NCI-H524 treated with DMSO at 0.1 percent for 48 hours (cell line): ENCODE data around the gene YBX2.
A peak's percentile ranks its signal among the peaks of the same experiment; 100 is the strongest.

Experiments used
- DNase-seq: peaks from one replicate; lab custom pipeline; 2025; lab: John Stamatoyannopoulos, UW

Gene YBX2

DNA sequence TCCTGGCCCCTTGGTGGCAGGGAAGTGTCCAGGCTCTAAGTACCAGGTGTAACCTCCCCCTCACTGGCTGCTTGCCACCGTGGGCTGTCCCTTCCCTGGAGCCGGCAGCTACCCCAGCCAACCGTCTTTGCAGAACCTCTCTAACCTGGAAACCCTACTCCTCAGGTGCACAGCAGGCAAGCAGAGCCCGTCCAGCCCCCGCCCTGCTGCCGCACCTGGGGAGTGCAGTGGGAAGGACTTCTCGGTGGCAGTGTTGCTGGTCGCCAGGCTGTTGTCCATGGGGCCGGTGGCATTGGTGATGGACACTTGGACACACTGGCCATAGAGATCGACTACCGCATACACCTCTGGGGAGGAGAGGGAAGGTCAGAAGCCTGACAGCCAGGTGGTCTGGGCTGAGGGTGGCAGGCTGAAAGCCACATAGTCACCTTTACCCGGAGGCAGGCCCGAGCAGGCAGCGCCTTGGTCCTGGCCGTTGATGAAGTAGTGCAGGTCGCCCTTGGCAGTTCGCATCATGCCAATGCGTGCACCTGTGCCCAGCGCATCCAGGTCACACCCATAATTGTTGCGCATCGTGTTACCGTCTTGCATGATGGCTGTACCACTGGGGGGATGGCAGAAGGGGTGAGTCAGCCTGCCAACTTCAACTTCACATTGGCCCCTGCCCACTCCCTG, 28.2 kb upstream of the YBX2 start:
- no peak for DNase-seq

DNA sequence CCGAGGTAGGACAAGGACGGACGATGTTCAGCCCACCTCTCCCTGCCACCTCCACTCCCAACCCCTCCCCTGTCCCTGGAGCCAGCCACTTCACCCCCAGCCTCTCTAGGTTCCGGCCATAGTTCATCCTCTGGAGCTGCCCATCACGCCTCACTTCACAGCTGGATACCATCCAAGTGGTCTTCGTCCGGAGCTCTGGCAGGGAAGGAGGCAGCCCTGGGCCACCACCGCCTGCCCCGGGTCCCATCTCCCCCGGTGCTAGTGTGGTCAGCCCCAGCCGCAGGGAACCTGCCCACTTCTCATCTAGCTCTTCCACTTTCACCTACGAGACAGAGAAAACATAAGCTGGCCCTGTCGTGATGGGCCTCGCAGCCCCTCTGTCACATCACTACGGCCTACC, 27.0 kb upstream of the YBX2 start:
- DNase-seq: no peak

DNA sequence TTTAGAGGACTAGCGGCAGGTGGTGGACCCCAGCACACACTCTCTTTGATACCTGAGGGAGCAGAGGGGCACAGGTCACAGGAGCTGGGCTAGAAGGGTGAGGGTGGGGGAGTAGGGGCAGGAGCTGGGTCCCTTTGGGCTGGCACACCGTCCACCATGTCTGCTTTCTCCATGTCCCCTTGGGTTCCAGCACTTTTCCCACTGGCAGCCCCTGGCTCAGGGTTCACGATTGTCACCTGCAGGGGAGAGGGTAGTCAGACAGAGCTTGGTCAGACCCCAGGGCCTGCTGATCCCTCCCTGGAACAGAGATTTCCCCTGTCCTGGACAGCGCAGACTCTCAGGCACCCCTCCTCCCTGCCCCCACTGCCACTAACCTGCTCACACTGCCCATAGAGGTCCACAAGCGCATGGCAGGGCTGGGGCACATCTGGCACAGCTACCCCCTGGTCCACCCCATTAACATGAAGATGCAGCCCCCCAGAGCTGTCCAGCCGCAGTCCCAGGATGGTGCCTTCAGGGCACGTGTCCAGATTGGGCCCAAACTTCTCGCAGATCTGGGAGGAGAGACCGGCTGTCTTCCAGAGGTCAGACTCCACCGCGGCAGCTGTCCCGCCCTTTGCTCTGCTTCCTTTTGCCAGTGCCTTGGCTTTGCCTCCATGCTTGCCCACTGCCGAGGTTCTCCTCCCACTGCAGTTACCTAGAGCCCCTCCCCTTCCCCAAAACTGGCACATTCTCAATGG, 23.9 kb upstream of the YBX2 start:
- DNase-seq: no peak

DNA sequence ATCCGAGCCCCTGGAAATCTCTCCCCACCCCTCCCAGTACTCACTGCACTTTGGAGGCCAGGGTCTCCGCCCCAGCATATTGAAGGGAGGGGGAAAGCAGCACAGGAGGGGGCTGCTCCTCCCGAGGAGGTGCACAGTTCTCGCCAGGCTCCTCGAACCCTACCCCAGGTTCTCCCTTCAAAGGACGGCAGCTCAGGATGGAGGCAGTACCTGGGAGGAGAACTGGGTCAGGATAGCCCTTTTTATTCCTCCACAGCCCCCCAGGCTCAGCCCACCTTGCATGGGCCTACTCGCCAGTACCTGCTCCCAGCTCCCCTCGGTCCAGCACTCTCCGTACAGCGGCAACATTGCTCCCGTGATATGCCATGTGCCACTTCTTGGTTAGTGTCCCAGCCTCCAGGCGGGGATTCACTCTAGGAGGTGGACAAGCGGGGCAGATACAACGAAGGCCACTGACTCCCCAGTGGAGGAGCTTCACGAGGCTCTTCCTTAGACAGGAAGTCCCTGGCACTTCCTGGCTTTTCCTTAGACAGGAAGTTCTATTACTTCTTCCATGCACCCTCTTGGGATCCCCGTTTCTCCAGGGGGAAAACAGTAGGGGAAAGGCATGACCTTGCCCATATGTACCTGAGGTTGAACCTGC, 22.8 kb upstream of the YBX2 start:
- no peak for DNase-seq

DNA sequence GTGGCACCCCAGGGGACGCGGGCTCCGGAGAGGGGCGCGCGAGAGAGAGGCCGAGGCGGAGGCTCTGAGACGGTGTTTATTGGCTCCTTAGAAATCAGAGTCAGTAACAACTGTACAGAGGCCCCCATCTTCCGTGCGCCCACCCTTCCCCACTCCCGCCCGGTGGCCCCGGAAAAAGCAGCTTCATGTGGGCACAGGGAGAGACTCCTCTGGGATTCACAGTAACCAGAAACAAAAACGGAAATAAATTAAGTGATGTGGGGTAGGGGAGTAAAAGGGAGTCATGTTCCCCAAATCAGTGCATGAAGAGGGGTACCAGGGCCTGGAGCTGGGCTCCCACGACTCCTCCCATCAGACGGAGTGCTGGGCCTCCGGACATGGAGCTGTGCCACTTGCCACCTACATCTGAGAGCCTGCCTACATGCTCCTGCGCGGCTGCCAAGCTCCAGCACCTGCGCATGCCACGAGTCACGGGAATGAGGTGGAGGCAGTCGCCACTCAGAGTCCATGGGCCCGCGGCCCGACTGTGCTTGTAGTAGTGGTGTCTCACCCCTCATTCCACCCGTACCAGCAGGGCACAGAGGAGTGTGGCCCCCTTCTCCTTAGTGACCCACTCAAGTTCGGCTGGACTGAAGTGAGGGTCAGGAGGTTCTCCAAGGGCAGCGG, 21.3 kb upstream of the YBX2 start:
- DNase-seq: no peak

DNA sequence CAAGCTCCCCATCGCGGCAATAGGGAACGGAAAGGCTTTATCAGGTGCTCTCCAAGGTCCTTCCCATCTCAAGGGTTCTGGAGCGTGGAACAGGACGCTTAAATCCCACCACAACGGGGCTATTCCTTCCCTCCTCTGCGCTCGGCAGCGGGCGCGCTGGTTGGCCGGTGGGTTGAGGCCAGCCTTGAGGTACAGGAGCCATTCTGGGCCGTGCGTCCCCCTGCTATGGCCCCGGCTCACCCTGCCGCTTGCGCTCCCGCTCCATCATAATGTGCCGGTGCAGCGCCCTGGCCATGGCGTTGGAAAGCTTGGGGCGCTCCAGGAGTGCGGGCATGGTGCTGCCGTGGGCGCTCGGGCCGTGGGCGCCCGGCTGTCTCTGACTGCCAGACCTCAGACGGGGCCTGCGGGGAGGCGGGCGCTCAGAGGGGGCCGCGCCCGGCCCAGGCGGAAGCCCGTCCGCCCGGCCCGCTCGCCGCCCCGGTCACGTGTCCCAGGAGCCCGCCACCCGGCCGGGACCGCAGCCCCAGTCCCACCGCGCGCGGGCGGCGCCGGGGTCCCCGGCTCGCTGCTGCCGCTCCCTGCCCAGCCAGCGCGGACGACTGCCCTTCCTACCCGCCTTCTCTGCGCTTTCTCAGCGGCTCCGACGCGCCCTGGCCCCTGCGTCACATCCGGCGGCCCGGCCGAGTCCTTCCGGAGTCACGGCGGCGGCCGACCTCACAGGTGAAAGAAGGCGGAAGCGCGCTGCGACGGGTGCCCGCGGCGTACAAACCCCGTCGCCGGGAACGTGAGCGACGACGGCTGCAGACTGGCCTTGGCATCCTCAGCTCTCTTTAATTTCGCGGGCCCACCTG, 20.5 kb upstream of the YBX2 start, which contains the start of gene GPS2:
Gene GPS2, minus strand, starts transcription at position 642 of the 851 bp plus-strand sequence. Its CDS starts 308 bp downstream, at position 334.
- DNase-seq: no peak

DNA sequence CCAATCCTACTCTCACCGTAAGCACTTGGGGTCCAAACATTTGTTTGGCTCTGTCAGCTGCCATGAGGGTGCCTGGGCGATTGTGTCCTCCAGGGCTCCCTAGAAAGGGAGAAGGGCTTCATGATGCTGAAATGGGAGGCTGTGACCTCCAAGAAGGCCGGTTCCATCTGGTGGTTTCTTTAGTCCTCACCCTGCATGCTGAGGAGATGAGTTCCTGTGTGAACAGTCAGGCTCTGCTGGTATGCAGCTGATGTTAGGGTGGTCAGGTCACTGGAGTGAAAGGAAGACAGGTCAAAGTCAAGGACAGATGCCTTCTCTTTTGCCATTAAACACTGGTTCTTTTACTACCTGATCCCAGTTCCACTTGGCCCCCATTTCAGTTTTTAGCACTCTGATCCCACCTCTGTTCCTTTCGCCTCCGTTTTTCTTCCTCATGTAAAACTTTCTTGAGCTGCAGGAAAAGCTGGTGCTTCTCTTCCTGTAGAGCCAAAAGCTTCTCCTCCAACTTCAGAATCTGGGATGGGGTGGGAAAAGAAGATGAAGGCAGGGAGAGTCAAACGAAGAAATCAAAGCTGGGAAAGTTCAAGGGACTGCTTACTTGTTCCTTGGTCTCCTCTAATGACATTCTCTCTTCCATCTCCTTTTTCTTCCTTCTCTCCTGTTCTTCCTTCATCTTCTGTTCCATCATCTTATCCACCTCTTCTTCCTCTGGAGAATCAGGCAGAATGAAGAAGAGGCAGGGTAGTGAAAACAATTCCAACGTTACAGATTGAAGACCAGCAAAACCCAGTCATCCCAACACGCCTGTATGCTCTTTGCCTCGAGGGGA, 19.7 kb upstream of the YBX2 start:
- no peak for DNase-seq

DNA sequence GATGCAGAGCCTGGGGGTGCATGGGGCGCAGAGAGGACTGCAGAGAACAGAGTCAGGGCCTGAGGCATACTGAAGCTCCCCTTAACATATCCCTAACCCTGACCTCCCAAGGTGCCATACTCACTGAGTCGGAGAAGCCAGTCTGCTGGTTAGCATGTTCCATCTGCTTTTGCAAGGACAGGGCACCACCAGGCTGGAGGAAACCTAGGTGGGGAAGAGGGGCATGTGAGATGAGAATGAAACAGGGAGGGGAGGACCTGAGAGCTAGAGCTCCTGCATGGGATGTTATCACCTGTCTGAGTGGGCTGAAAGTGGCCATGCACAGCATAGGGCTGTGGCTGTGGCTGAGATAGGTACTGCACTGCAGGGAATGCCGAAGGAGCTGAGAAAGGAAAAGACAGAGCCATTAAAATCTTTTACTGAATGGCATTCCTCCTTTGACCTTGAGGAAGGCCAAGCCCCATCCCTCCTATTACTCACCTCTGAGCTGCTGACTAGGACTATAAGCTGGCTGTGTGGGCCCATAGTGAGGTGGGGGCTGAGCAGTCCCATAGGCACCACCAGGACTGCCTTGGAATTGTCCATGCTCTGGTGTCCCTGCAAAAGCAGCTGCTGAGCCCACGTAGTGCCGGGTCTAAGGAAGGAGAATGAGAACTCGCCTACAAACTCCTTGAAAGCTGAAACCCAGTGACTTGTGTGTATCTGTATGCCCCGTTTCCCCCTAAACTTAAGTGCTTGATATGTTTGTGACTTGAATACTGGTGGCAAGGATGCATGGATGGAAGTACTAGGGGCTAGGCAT, 18.9 kb upstream of the YBX2 start:
- no peak for DNase-seq

DNA sequence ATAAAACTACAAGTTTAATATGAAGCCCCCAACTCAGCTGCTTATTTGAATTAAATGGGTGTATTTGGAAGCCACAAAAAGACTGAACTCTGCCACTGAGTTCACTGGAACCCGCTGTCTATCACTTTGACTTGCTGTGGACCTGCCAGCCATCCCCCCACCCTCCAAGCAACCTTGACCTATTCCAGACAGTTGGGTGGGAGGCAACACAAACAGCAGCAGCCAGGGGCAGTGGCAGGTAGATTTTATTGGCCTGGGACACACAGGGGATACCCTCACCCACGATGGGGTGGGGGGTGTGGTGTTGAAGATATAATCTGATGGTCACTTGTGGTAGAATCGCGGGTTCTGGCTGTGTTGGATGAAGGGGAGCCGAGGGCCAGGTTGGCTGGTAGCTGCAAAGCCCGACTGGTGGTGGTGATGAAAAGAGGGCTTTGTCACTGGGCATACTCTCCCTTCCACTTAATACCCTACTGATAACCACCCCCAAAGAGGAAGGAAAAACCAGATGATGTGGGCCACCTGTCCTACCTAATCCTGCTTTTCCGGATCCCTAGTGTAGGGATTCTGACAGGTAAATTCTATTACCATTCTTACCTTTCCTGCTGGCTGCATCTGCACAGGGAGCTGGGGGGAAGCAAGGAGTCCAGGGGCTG, 18.1 kb upstream of the YBX2 start:
- DNase-seq: no peak

DNA sequence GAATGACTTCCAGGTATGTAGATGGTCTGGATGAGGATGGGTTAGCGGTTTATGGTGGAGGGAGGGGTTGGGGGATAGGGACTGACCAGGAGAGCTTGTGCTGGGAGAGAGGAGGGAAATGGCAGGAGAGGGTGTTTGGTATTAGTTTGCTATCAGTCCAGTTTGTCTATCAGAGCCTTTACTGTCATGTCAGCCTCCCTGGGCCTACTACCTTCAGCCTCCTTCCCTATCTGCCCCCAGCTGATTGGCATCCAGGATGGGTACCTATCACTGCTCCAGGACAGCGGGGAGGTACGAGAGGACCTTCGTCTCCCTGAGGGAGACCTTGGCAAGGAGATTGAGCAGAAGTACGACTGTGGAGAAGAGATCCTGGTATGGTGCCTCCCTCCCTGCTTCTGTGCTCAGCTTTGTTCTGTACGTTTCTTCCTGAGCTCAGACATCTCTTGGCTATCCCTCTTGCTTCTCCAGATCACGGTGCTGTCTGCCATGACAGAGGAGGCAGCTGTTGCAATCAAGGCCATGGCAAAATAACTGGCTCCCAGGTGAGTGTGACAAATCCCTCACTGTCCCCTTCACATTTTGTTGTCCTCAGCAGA, 16.8 kb upstream of the YBX2 start:
- DNase-seq: no peak

DNA sequence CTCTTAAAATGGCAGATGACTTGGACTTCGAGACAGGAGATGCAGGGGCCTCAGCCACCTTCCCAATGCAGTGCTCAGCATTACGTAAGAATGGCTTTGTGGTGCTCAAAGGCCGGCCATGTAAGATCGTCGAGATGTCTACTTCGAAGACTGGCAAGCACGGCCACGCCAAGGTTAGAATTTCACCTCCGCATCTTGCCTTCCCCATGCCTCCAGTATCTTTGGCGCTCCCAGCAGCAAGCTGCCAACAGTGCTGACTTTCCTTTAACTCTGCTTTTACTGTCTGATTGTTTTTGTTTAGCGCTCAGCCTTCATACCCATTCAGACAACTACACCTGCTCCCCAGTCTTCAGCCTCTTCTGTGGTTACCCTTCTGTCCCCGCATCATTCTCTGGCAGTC, 15.2 kb upstream of the YBX2 start:
- DNase-seq: no peak

DNA sequence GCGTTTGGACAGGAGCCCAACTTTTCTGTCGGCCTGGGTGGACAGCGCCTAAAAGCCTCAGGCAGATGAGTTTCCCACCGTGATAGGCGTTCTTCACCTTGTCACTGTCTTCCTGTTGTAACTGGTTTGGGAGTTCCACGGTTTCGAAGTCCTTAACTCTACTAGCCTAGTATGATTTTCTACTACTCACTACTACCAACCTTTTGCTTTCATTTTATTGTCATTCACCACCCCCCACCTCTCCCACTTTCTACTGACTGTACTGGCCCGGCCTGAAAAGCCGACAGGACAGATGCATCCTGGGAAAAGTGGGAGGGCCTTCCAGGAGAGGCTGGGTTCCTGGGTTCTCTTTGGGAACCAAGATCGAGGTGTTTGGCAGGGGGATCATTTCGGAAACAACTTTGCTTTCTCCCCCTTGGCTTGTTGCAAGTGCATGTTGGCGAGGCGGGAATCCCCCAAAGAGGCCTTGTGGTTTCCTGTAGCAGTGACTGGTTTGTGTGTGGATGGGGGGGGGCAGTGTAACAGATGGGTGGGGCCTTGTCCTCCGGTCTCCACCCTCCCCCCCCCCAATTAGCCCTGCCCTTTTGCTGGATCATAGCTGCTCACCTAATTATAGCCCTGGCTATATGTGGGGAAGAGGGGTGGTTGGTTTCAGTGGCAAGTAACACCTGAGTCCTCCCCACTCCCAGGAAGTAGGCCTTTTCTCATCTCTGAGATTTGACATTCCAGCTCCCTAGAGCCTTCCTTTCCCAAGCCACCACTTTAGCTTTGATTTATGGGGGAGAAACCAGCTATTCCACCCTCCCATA, 14.4 kb upstream of the YBX2 start:
- no peak for DNase-seq

DNA sequence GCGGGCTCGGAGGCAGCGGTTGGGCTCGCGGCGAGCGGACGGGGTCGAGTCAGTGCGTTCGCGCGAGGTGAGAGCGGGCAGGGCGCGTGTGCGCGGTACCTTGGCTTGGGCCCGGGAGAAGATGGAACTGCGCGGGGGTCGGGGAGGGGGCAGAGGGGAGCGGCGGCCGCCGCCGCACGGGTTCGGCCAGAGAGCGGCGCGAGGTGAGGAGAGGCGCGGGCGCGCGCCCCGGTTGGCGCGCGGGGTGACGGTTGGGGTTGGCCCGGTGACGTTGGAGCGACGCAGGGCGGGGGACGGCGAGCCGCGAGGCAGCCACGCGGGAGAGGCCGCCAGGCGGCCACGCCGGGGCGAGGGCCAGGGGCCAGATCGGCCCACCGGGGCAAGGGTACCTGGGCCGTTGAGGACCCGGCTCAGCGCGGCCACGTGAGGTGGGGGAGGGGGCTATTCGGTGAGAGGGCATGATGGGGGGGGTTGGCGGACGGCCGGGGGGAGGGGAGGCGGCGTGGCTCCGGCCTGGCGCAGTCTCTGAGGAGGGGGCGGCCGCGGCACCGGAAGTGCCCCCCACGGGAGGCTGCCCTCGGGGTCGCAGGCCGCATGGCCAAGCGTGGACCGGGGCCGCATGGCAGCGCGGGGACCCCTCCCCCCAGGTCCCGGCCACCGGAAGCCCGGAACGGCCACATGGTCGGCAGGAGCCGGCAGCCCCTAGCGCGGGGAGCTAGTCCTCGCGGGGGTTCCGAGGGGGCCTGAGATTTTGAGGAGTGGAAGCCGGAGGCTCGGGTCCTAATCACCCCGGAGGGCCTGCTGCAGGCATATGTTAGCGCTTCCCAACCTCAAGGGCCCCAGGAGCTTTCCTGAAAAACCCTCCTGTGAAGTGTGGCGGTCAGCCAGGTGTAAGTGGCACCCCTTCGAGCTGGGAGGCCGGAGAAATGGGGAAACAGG, 13.5 kb upstream of the YBX2 start:
- DNase-seq: no peak

DNA sequence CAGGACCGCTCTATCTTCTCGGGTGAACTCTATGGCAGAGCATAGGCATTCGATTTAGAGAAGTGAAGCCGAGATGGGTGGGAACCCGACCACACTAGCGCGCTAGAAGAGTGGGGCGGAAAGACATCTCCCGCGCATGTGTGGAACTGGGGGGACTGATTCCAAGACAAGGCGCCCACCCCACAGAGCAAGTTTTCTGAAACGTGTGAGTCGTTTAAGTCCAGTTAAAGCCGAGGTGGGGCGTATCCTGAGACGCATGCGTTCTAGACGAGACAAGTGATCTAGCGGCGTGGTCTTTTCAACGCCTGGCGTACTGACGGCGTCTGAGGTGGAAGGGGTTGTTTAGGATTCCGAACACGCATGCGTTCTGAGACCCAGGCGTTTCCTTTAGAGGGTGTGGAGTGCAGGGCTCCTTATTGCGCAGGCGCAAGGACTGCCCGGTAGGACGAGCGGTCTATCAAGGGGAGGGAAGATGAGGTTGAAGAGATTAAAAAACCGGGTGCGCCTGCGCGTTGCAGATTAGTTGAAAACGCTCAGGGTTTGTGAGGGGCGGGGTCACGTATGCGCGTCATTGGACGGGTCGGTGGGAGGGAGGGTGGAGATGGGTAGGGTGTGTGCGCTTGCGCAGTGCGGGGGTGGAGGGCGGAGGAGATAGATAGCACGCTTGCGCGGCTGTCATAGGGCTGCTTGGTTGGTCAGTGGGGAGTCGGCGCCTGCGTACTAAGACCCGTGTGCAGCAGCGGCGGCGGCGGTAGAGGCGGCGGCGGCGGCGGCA, 12.7 kb upstream of the YBX2 start, which contains the start of gene EIF5A:
Gene EIF5A, plus strand, starts transcription at position 718 of the 775 bp plus-strand sequence. CDS start 2,008 bp downstream, outside the sequence.
- DNase-seq: peak; percentile 84

DNA sequence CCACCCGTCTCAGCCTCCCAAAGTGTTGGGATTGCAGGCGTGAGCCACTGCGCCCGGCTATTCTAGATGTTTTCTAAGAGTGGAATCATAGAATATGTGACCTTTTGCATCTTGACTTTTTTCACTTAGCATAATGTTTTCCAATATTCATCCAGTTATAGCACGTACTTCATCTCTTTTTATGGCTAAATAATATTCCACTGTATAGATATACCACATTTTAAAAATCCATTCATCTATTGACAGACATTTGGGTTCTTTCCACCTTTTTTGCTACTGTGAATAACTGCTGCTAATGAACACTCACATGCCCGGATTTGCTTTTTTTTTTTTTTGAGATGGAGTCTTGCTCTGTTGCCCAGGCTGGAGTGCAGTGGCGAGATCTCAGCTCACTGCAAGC, 9.7 kb upstream of the YBX2 start:
- no peak for DNase-seq
